Panc1 (cell line): ENCODE results near the gene ALDH9A1.
"Not testable (repeated sequence)": the region's sequence is repeated elsewhere in the genome, so short reads cannot be mapped to it uniquely, and the experiment has no call there.

Source experiments
- CTCF ChIP-seq: fragments of 450-650 bp; IDR thresholded peaks from 2 replicates; pipeline ENCODE4 v1.5.1; 2017; ENCODE audit warnings: mild to moderate bottlenecking
- POLR2AphosphoS5 ChIP-seq: IDR thresholded peaks from 2 replicates; pipeline ENCODE4 v1.6.1; 2012; ENCODE audit warnings: mild to moderate bottlenecking, low read depth, low read length, moderate library complexity
- TCF7L2 ChIP-seq: IDR thresholded peaks from 2 replicates; pipeline ENCODE4 v1.6.1; 2011; ENCODE audit warnings: mild to moderate bottlenecking, low read depth, low read length, inconsistent platforms
- TF ChIP-seq, protein P1 (sequence below), 2 experiments: IDR thresholded peaks; 2 replicates each; pipeline ENCODE4 v1.6.1; 2011 to 2012; ENCODE audit warnings: low read depth in 2 of 2, control low read depth in 1 of 2, low read length in 1 of 2, mild to moderate bottlenecking in 1 of 2, moderate library complexity in 1 of 2; ENCODE audit not compliant: insufficient read depth in 1 of 2

DNA sequence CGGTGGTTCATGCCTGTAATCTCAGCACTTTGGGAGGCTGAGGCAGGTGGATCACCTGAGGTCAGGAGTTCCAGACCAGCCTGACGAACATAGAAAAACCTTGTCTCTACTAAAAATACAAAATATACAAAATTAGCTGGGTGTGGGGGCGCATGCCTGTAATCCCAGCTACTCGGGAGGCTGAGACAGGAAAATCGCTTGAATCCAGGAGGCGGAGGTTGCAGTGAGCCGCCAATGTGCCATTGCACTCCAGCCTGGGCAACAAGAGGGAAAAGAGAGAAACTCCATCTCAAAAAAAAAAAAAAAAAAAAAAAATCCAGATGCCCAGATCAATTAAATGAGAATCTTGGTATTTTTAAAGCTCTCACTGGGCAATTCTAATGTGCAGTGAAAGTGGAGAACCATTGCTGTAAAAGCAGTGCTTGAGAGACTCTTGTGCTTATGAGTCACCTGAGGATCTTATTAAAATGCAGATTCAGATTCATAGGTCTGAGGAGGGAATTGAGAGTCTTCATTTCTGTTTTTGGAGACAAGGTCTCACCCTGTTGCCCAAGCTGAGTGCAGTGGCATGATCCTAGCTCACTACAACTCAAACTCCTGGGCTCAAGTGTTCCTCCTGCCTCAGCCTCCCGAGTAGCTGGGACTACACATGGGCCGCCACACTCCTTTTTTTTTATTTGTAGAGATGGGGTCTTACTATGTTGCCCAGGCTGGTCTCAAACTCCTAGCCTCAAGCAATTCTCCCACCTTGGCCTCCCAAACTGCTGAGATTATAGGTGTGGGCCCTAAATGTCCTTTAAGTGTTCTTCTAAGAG is 39.4 kb downstream of the ALDH9A1 start:
- TF ChIP-seq, protein P1, sequence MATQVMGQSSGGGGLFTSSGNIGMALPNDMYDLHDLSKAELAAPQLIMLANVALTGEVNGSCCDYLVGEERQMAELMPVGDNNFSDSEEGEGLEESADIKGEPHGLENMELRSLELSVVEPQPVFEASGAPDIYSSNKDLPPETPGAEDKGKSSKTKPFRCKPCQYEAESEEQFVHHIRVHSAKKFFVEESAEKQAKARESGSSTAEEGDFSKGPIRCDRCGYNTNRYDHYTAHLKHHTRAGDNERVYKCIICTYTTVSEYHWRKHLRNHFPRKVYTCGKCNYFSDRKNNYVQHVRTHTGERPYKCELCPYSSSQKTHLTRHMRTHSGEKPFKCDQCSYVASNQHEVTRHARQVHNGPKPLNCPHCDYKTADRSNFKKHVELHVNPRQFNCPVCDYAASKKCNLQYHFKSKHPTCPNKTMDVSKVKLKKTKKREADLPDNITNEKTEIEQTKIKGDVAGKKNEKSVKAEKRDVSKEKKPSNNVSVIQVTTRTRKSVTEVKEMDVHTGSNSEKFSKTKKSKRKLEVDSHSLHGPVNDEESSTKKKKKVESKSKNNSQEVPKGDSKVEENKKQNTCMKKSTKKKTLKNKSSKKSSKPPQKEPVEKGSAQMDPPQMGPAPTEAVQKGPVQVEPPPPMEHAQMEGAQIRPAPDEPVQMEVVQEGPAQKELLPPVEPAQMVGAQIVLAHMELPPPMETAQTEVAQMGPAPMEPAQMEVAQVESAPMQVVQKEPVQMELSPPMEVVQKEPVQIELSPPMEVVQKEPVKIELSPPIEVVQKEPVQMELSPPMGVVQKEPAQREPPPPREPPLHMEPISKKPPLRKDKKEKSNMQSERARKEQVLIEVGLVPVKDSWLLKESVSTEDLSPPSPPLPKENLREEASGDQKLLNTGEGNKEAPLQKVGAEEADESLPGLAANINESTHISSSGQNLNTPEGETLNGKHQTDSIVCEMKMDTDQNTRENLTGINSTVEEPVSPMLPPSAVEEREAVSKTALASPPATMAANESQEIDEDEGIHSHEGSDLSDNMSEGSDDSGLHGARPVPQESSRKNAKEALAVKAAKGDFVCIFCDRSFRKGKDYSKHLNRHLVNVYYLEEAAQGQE (IDR thresholded peaks at IDR 0.05; ENCODE audit: insufficient read depth in 1 of 2, low read depth in 2 of 2, low read length in 1 of 2), result not testable (repeated sequence)
- TF ChIP-seq CTCF, POLR2AphosphoS5, TCF7L2: not testable (repeated sequence)
